Muscle of back (tissue), 11 donors: ENCODE results near the gene KRT20. TPM values are rescaled to one million over a fixed set of nuclear protein-coding genes. Genes with fewer than 3 reads are reported as not detected.

ENCODE experiments used
- DNase-seq, 3 donors: peaks; one replicate each; pipeline versions ENCODE4 v3.0.0 to v3.0.0-alpha.2; 2013
- polyA plus RNA-seq, 10 donors: library from polyadenylated mRNA; unstranded; fragments of 120-200 nt; gene quantifications; one replicate each; pipeline ENCODE4 v1.2.1, GENCODE V29; 2013; ENCODE audit not compliant: insufficient read length in 10 of 10

Gene KRT20
- polyA plus RNA-seq, 10 donors, result 0.13 to 0.24 (median 0.21) TPM; not detected in 6

- peak in 1 of 3 donors; percentile 62 for DNase-seq
These were observed 30.7 kb downstream of the KRT20 start for GRCh38 chr17:40854175-40854814.

GRCh38 chr17:40852364-40852763 lies 32.7 kb downstream of the KRT20 start:
- no peak for DNase-seq

DNA sequence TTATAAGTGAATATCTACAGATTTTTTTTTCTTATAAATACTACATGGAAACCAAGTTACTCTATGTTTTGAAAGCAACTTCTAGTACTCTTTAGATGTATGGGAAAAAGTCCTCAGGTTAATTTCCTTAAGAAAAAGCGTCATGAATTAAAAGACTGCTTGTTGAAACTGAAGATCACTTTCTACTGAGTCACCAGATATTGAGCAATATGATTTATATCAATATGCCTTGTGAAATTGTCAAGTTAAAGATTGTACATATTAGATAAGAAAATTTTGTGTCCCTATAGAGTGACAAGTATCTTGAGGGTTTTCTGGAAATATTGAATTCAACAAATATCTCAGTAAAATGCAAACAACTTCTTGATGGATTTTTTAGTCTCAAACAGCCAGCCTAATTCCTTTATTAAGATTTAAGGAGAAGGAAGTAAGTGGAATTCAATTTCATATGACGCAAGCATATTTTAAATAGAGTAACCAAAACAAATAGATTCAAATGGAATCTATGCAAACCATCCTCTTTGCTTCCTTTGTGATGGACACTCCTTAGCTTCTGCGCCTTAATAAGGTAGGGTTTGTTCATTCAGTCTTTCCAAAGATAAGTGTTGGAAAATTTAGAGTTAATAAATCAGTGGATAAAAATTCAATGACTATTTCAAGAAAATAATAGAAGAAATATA lies 34.6 kb downstream of the KRT20 start:
- no peak for DNase-seq

DNA sequence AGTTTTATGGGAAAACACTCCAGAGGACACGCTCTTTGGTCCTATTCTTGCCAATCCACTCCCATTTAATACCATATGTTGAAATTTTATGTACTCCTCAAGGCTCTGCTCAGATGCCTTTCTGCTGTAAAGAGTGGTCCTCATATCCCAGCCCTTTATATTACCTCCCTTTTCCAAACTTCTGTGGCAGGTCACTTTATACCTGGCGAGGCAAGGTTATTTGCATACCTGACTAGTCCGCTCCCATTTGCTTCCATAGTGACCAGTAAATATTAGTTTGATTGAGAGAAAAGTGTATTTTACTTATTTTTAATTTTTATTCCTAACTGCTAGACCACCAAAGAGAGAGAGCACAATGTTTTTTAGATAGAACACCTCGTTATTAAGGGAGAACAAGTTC lies 35.3 kb downstream of the KRT20 start:
- DNase-seq, result no peak

GRCh38 chr17:40848583-40849235 lies 36.3 kb downstream of the KRT20 start:
- no peak for DNase-seq

DNA sequence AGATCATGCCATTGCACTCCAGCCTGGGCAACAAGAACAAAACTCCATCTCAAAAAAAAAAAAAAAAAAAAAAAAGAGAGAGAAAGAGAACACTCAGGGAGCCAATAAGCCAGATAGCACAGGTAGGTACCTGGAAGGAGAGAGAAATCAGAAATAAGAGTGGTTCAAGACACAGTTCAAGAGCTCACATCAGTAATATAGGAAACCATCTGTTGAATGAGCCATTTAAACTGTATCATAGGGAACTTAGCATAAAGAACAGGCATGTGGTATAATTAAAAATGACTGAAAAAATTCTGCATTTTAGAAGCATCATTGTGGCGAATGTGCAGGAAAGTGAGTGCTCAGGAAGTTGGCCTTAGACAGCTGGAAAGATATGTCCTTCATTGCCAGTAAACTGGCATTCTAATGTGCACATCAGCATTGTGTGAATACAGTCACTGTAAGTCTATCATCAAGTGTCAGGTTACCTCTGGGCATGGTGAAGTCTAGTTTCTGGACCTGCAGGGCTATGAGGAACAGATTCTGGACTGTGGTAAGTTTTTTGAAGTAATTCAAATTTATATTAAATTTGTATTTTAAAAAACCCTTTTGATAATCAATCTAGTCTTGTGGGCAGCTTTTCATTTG lies 38.4 kb downstream of the KRT20 start:
- no peak for DNase-seq

GRCh38 chr17:40844671-40845107 lies 40.4 kb downstream of the KRT20 start:
- no peak for DNase-seq

DNA sequence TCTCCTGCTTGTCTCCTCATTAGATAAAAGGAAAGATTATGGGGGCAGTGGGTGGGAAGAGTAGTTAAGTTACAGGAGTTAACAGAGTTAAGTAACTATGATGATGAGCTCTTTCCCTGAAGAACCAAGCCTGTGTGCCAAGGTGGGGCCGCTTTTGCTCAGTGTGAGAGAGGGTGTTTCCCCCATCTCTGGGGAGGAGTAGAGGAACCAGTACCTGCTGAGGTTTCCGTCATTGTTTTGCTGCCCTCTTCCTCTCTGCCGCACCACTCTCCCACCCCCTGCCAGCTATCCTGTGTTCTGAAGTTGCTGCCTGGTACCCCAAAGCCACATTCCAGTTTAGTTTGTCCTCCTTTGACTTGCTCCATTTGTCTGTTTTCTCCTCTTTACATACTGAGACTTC lies 41.8 kb downstream of the KRT20 start:
- DNase-seq, result no peak

GRCh38 chr17:40841246-40841645 lies 43.8 kb downstream of the KRT20 start:
- DNase-seq, result peak; percentile 10 to 63 (median 27)

DNA sequence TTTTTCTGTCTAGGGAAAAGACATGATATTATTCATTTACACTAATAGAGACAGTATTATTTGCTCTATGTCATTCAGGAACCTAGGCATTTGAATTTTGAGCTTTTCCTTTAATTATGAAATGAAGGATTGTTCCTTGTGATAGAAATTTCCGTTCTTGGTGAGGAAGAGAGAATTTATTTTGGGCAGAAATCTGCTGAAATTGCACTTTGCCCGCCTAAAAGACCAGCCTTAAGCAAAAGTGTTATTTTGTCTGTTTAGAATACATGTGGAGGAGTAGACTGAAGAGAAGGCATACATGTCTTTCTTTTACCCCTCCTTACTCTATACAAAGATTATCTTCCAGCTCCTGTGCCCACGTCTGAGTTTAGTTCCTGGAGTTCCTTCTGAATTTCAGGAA lies 45.8 kb downstream of the KRT20 start:
- DNase-seq, result no peak

GRCh38 chr17:40836020-40836419 lies 49.0 kb downstream of the KRT20 start:
- no peak for DNase-seq

GRCh38 chr17:40833882-40834281 lies 51.2 kb downstream of the KRT20 start:
- no peak for DNase-seq

DNA sequence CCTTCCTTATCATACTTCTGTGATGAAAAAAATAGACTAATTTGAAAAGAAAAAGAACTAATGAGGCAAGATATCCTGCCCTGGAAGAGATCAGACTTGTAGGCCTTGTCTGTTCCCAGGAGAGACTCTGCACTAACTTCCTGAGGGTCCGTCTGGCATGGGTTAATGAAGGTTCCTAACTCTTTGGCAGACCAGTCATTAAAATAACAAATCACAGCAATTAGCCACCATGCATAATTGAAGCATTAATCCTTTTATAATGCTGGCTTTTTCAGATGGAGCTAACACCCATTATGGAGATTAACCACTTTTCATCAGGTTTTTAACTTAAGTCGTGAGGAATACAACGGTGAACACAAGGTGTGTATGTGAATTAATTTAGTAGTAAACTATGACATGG lies 52.2 kb downstream of the KRT20 start:
- DNase-seq, result no peak

- no peak for DNase-seq
These were observed 54.8 kb downstream of the KRT20 start for GRCh38 chr17:40830085-40830776.

GRCh38 chr17:40828454-40829044 lies 56.5 kb downstream of the KRT20 start:
- DNase-seq, result no peak

GRCh38 chr17:40827746-40828453 lies 57.1 kb downstream of the KRT20 start:
- no peak for DNase-seq
